22Rv1 (cell line): ENCODE results near the gene CABLES1.

Source experiments
- CTCF ChIP-seq: fragments of 450-650 bp; IDR thresholded peaks from 2 replicates; pipeline ENCODE4 v1.5.1; 2017; ENCODE audit warnings: mild to moderate bottlenecking
- ZFX ChIP-seq: fragments of 450-650 bp; IDR thresholded peaks from 2 replicates; pipeline ENCODE4 v1.6.1; 2017; ENCODE audit warnings: antibody characterized with exemption, borderline replicate concordance

- TF ChIP-seq CTCF (no peak), ZFX (no peak)
These were observed 102.4 kb downstream of the CABLES1 start for GRCh38 chr18:23237524-23238151.
